ENCODE data around the gene SCN3A. TPM values are rescaled to one million over a fixed set of nuclear protein-coding genes. Genes with fewer than 3 reads are reported as not detected.

Gene SCN3A
- polyA plus RNA-seq, 1 donor, result 0.45 TPM

DNA sequence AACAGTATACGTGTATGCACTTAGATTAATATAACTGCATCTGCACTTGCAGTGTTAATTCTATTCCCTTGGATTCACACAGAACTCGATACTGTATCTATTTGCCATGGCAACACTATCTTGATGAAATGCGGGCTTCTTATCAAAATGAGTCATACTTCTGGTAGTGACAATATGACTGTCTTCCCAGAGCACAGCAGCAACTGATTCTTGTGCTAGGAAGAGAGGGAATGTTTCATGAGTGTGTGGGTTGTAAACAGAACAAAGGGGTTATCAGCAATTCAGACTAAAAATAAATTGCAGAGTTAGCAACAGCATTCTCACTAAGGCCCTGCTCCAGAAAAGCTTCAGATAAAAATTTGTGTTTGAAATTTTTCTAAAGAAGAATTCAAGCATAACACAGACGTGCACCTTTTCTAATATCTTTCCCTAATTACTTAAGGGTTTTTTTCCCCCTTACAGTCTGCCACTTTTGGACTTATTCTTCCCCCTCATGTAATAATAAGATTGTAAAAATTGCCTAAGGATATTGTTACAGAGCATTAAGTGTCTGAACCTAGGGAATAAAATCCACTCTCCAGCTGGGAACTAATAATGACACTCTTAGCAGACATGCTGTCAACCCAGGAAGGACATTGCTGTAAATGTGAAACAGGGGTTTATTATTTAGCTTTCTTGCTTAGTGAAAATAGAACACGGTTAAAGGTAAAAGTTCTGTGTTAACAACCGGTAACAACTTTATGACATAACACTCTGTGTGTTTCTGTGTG is 148.6 kb downstream of the SCN3A start:
- no peak for DNase-seq

DNA sequence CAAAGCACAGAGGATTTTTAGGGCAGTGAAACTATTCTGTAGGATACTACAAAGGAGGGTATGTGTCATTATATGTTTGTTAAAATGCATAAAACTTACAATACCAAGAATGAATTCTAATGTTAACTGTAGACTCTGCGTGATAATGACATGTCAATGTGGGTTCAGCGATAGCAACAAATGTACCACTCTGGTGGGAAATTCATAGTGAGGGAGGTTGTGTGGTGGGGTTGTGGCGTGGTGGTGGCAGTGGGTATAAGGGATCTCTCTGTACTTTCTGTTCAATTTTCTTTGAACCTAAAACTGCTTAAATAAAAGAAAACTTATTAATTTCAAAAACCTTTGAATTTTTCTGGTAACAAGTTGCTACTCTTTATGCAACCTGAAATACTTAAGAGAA is 149.2 kb downstream of the SCN3A start:
- no peak for DNase-seq

DNA sequence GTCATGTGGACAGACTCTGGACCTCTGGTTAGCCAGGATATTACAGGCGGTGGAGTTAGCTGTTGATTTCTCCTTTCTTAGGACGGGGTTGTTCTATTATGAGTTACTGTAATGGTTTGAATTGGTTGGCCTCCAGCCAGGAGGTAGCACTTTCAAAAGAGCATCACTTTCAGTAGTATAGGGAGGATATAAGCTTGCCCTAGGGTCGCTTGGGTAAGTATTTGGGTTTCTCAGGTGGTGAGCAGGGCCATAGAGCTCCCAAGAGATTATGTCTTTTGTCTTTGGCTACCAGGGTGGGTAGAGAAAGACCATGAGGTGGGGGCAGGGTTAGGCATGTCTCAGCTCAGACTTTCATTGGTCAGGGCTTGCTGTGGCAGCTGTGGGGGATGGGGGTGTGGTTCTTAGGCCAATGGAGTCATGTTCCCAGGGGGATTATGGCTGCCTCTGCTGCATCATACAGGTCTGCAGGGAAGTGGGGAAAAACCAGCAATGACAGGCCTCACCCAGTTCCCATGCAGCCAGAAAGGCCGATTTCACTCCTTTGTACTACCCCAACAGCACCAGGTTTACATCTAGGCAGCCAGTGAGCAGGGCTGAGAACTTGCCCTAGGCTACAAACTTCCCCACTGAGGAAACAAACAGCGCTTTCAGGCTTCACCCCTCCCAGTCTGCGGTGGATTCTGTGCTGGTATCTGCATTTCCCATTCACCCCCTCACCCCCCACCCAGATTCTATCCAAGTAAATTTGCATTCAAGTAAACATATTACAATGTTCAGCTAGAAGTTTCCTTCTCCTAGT is 159.1 kb downstream of the SCN3A start:
- DNase-seq, result no peak

Other genes starting within 250 kb of the SCN3A start
- gene SLC38A11, start 248.5 kb downstream of the SCN3A start, polyA plus RNA-seq (ENCODE audit: insufficient read length), result 0.15 TPM
- gene SCN2A, start 35.4 kb upstream of the SCN3A start, polyA plus RNA-seq (ENCODE audit: insufficient read length), result not detected